HG03064 (cell line): ENCODE data around the gene CLIC5.
A peak's percentile ranks its signal among the peaks of the same experiment; 100 is the strongest.

ENCODE experiments used
- ATAC-seq: cut with Tn5 transposase; IDR thresholded peaks from one replicate; pipeline ENCODE4 v1.9.1; 2021; ENCODE audit warnings: low read depth; ENCODE audit not compliant: unreplicated experiment

Gene CLIC5

DNA sequence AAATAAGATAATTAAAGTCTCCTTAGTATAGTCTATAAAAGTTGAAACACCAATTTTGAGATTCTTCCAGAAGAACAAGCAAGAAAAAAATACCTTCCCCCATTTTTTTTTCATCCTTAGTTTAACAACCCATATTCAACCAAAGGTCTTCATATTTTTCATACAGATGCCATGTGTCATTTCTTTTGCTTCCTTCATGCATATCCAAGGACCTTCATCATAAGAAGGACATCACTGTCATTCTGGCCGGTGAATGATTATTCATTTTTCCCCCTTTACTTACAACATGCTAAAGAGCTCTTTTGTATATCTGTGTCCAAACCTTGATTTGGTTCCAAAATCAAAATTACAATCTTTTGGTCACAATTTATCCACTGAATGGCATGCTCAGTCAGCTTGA lies 21.3 kb upstream of the CLIC5 start:
- no peak for ATAC-seq

DNA sequence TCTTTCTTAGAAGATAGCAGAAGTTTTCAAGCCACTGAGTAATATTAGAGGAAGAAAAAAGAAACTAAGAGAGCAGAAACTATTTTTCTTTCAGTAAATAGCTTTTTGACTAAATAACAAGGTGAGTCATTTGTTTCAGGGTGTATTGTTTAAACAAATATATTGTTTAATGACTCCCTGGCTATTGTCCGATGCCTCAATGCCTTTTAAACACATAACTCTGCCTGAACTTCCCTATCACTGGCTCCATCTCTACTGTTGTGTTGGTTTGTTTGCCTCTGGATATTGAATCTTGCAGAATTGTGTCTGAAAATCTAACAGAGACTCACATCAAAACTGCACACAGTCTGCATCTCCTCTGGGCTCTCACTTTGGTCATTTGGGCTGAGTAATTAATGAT lies 19.6 kb upstream of the CLIC5 start:
- ATAC-seq = no peak

DNA sequence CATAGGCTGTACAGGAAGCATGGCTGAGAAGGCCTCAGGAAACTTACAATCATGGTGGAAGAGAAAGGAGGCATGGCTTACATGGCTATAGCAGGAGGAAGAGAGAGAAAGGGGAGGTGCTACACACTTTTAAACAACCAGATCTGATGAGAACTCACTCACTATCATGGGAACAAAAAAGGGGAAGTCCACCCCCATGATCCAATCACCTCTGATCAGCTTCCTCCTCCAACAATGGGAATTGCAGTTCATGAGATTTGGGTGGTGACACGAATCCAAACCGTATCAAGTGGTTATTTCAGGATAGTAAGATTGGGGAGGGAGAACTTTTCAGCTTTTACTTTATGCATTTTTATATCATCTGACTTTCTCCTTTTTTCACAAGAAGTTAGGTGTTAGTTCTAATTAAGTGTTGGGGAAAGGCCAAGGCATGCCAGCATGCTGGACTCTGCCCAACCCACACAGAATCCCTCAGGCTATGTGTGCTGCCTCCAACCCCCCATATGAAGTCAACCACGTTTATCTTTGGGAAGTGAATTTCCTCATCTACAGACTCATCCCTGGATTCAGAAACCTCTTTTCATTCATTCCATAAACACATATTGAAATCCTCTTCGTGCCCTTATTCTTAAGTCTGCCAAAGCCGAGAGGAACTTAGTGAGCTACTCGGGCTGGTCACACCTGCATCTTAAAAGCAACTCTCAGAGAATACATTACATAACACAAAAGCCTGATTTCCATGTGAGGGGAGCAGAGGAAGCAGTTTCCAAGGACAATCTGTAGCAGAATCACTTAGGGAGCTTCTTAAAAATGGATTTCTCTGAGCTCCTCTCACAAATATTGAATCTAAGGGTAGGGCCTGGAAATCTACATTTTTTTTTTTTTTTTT lies 16.7 kb upstream of the CLIC5 start:
- ATAC-seq = no peak

DNA sequence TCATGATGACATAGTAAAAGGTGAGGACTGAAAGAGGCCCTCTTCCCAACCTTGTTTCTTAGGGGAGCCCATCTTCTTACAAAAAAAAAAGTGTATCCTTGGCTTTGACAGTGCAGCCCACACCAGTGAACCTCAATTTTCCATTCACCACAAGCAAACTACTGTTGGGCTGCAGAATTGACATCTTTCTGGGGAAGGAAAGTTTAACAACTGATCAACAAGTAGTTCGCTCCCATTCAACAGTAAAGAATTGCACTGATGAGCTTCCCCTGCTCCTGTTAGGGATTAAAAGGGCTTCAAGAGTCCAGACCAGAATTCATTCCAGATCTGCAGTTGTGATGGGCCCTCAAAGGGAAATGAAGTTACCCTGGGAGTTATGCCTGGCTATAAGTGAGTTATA lies 13.9 kb upstream of the CLIC5 start:
- no peak for ATAC-seq

DNA sequence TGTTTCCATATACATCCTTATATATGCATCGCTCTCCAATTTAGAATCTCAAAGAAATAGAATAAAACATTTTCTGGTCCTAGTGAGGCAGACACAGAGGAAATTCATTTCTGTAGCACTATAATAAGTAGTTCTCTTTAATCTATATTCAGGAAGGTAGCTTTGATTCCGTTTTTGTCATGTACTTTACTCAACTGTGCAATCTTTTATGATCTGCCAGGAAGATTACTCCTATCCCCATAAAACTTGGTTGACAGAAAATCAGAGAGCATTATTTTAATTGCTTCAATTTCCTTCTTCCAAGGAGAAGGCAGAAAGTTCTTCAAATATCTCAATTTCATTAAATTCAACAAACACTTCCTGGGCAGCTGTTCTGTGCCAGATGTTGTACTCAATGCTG lies 10.6 kb upstream of the CLIC5 start:
- ATAC-seq = no peak

DNA sequence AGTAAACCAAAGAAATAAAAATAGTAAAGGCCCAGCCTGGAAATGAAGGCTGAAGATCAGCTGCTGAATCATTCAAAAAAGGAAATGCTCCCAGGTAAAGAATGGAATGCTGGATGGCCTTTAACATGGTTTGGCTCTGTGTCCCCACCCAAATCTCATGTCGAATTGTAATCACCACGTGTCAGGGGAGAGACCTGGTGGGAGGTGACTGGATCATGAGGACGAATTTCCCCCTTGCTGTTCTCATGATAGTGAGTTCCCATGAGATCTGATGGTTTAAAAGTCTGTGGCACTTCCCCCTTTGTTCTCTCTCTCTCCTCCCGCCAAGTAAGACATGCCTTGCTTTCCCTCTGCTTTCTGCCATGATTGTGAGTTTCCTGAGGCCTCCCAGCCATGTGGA lies 9.9 kb upstream of the CLIC5 start:
- no peak for ATAC-seq

DNA sequence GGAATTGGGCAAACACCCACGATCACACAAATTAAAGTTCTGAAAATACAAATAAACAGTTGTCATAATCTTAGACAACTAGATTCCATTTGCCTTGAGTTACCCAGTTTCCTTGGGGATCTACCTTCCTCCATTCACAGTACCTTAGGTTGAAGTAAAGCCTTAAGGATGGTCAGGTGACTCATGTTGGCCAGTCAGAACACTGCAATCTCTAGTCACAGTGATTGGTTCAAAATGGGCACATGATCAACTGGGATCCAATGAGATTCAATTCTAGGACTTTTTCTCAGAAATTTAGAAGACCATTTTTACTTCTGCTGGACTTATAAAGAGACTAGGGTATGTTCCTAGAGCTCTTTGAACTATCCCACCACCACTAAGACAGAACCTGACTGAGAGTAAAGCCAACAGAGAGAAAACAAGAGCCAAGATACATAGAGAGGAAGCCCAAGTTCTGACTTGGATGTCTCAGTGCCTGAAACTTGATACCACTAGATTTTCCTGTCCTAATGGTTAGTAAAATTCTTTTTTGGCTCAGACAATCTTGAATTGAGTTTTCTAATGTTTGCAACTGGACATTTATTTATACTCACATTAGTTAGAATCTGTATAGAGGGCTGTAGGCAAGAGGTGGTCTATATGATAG lies 8.6 kb upstream of the CLIC5 start:
- no peak for ATAC-seq

DNA sequence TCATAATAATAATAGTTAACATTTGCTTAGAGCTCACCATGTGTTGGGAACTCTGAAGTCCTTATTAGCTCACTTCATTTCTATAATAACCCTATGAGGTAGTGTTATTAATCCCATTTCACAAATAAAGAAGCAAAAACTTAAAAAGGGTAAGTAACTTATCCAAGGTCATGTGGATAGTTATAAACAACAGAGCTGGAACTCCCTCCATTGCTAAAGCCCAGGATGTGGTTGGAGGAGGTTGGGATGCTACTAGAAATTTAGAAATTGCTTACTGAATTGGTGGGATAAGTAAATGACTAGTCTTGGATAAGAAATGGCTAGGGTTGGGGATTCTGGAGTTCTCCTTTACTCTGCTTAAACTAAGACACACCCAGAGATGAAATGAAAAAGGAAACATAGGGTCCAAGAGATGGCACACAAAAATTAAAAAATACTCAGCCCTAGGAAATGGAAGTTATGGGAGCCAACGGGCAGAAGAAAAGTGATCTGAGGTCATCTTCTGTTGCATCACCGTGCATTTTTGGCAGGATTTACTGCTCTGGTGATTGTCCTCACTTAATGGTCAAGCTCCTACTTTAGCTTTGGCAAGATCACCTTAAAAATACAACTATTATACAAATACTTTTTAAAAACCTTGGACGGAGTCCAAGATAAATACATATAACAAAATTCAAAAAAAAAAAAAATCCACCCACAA lies 7.7 kb upstream of the CLIC5 start:
- ATAC-seq = no peak

DNA sequence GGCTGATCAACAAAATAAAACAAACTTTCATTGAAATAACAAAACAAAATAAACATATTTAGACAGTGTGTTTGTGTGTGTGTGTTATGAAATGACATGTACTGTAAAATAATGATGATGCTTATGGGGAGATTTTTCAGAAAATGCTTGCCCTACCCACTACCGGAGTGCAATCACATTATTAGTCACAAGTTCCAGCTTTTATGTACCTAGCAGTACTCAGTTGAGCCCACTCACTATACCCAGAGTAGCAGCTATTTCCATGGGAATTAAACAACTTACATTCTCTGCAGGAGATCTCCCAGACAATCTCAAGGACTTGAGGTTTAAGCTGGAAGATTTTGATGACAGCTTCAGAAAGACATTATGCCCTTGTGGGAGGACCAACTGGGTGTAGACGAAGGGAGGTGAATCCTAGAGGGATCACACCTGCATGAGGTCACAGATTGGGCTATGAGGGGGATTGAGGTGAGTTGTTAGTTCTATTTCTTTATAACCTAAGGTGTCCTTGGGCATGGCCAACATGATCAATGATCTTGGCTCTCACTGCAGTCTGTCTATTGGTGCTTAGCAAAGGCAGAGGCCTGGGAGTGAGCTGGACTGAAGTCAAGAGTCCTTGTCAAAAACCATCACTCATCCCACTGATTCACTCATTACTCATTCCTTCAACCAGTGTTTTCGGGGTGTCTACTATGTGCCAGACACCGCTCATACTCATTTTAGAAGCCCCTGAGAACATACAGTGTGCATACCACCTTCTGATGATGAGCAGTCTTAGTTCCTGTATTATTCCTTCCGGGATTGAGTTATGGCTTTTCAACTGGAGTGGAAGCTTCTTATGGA lies 6.7 kb upstream of the CLIC5 start:
- no peak for ATAC-seq

DNA sequence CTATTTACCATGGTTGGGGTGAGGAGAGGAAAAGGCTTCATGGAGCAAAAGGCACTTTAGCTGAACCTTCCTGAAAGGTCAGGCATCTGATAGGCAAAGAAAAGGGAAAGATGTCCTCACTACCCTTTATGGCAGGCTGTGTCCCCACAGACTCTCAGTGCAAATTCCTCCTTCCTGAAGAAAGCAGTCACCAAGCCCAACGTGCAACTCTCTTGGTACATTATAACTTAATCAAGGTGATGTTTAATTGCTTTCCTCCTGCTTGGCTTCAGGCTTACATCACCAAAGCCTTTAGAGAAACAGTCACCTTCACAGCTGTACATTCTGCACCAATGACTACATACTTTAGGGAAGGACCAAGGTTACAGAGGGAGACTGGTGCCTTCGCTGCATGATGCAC lies 2.1 kb upstream of the CLIC5 start:
- no peak for ATAC-seq

DNA sequence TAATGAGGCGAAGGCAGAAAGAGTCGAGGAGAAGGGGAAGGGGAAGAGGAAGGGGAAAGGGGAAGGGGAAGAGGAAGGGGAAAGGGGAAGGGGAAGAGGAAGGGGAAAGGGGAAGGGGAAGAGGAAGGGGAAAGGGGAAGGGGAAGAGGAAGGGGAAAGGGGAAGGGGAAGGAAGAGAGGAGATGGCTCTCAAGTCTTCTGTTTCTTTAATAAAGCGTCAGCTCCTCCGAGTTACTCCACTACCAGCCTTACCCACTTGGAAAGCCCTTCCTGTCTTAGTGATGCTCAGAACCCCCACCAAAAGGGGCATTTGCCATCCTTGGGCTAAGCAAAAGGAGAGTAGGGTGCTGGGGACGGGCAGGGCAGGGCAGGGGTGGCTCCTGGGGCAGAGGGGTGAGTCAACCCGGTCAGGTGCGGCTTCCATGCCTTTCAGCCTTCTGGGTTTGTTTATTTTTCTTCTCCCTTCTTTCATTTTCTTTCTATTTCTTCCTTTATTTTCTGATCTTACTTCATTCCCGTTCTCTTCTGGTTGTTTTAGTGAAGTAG lies 476 bp upstream of the CLIC5 start:
- no peak for ATAC-seq

DNA sequence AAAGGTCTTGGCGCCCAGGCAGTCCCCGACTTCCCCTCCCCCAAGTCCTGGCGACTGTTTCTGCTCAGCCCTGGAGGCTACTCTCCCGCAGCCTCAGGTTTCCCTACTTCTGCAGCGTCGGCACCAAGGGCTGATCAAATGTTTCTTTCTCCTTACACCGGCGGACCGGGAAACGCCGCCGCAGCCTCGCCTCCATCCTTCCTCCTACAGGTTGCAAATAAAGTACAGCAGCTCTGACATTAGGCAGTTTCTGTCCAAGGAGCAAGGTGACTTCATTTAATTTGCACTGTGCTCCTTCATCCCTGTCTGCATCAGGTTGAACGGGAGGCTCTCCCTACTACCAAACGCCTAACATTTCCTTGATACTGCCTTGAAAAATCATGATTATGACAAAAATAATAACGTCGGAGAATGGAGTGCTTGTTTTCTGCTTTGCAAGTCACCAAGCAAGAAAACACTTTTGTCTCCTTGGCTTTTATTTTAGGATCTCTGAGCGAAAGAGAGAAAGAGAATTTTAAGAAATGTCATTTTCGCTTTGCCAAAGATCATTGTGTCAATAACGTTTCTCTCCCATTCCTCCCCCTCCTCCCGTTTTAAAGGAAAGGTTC lies 1.0 kb downstream of the CLIC5 start:
- ATAC-seq = no peak

DNA sequence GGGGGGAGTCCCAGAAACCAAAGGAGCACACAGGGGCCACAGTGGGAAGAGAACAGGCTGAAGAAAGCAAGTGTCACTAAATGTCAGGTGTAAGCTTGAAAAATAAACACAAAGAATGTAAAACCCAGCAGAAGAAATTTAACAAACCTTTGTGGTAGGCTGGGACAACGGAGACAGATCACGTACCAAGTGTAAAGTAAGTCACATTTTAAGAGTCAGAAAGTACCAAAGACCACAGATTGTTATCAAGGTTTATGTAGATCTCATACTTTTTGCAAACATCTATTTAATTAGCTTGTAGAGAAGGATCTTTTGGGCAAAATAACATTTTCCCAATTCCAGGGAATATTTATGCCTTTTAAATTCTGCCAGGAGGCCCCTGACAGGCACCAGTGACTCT lies 1.6 kb downstream of the CLIC5 start:
- no peak for ATAC-seq

DNA sequence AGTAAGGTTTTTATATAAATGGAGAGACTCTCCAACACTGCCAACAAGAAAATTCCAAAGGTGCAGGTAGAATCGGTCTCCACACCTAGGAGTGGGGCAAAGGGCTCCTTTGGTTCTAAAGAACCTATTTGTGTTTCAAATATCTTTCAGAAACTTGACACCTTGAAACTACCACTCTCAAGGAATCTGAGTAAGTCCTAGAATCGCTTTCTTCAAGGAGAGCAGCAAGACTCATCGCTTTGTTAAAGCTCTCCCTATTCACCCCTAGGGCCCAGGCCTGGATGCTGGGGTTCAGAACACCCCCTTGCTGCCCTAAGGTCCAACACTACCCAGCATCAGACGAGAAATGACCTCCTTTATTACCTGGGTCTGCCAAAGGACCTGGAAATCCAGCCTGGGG lies 2.0 kb downstream of the CLIC5 start:
- ATAC-seq = no peak

DNA sequence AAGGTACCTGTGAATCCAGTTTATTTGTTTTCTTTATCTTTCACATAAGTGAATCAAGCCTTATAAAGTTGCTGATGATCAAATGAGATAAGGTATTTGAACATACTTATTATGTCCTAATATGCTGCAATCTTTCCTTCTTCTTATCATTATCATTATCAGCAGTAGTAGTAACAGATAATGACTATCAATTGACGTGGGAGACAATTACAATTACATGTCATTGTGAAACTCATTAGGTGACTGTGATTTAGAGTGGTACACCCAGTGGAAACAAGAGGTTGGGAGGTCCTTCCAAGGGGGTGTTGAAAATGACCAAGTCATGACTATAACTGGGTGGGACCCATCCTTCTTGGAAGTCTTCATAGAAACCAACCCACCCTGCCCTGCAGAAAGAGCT lies 2.8 kb downstream of the CLIC5 start:
- no peak for ATAC-seq

DNA sequence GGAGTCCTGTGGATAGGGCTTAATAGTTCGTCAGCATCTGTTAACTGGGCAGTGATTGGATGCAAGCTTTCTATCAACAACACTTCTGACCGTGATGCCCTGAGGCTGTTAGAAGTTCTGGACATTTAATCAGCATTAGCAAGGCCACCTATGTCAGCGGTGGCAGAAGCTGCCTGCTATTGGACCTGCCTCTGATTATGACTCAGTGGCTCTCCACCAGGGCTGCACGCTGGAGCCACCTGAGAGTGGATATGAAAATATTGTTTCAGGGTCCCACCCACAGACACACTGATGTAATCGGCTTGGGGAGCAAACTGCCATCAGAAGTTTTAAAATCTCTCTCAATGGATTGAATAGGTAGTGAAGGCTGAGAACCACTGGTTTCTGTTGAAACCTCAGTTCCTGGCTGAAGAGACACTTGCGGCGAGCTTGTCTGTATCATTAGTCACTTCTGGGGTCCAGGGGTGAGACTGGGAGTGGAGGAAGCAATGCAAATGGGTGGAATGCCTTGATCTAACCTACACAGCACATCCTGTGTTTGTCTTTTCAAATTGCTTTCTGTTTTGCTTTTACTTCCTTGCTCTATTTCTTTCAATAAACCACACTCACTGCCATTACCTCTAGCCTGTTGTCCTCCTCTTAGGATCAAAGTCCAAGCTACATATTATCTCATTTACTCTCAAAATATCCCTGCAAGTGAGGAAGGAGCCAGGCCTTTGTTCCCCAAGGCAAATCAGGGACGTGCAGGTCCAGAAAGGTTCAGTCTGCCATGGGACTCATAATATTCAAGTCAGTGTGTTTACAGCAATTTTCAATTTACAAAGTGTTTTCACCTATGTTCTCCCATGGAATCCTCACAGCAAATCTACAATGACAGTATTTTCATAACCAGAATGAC lies 4.2 kb downstream of the CLIC5 start:
- peak; percentile 95 for ATAC-seq

DNA sequence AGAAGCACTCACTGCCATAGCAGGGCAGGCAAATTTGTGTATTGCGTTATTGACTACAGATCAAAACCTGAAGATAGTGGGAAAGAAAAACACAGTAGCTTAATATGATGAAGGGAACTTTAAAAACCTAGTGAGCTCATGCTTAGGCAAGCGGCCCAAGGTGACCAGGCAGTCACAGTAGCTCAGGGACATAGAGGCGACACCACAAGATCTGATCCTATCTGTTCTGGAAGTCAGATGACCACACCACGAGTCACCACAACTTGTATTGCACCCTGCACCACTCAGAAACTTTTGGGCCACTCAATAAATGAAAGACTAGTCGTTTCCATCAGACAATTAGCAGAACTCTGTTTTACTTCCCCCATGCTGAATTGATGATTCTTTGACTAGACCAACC lies 4.9 kb downstream of the CLIC5 start:
- ATAC-seq = no peak

DNA sequence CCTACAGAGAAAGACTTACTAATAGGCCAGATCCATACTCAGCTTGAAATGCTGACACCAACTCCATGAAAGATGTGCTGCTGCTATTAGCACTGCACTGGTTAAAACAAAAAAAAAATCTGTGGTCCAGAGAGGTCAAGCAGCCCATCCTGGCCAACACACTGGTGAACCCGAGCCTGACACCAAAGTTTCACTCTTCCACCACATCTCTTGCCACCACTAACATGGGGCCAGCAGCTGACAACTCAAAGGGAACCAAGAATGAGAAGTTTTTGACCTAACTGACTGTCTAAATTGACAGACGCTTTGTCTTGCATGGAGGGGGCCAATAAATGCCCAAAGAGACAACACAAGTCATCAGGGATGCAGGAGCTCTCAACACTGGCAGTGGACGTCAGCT lies 5.4 kb downstream of the CLIC5 start:
- no peak for ATAC-seq

DNA sequence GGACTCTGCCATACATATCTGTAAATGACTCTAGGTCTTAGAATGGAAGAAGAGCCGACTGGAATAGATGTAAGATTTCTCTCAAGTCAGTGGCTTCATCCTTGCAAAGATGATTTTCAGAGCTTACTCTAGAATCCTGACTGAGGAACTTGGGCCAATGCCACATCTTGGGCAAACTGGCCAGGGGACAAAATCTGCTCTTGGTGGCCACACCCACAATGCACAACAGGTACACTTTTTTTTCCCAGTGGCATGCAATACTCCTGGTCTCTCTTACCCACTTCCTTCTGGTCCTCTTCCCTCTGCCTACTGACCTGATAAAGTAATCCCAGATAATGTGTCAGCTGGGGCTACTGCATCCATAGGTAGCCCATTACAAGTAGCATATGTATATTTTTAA lies 13.4 kb downstream of the CLIC5 start:
- no peak for ATAC-seq
